ENCODE results near the gene XPO1.

XPO1 gene

DNA sequence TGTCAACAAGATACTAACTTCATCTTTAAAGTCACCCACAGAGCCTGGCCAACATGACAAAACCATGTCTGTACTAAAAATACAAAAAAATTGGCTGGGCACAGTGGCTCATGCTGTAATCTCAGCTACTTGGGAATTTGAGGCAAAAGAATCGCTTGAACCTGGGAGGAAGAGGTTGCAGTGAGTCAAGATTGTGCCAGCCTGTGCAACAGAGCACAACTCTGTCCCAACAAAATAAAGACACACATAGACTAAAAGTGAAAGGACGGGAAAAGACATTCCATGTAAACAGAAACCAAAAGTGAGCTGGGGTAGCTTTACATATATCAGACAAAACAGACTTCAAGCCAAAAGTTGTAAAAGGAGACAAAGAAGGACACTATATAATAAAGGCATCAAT is 102.1 kb downstream of the XPO1 start:
- Histone ChIP-seq H3K4me1 (peaks cover 10 to 72% (median 34%) of the 10 kb centered on the region in 10 experiments; a peak in 19 of 20 replicates), H3K36me3 (peaks cover 13 to 74% (median 46%) of the 10 kb centered on the region in 11 experiments; a peak in 19 of 22 replicates), H3K27ac (peak overlapping the region in 2 of 11 experiments; percentile 8 to 33; a peak in 4 of 22 replicates), H3K4me3 (no peak overlapping the region), H3K27me3 (no peaks in the 10 kb centered on the region), H4K20me1 (peaks cover 75 to 100% (median 96%) of the 10 kb centered on the region in 11 experiments), H3K9me3 (replicated peaks in 1 of 11) (peaks cover 5 to 66% (median 49%) of the 10 kb centered on the region in 11 experiments; a peak in 21 of 22 replicates), H3K4me2 (peak overlapping the region in 7 of 11 experiments; percentile 16 to 61 (median 27); a peak in 12 of 22 replicates), H3K9ac (no peak overlapping the region)
- TF ChIP-seq Cebpa-rat (IDR thresholded peaks at IDR 0.05): no peak

- TF ChIP-seq Cebpa-rat (IDR thresholded peaks at IDR 0.05): no peak
- Histone ChIP-seq H3K4me1 (peaks cover 7 to 65% (median 28%) of the 10 kb centered on the region in 10 experiments; a peak in 19 of 20 replicates), H3K9ac (no peak overlapping the region), H3K27me3 (no peaks in the 10 kb centered on the region), H3K4me2 (peak overlapping the region in 4 of 11 experiments; percentile 37 to 77 (median 50); a peak in 6 of 22 replicates), H3K36me3 (peaks cover 13 to 71% (median 49%) of the 10 kb centered on the region in 11 experiments; a peak in 19 of 22 replicates), H3K27ac (peak overlapping the region in 4 of 11 experiments; percentile 3 to 41 (median 11); a peak in 2 of 22 replicates), H4K20me1 (peaks cover 73 to 100% (median 96%) of the 10 kb centered on the region in 11 experiments), H3K4me3 (no peak overlapping the region), H3K9me3 (replicated peaks in 1 of 11) (peaks cover 5 to 70% (median 49%) of the 10 kb centered on the region in 11 experiments; a peak in 21 of 22 replicates)
These were observed 102.9 kb downstream of the XPO1 start for GRCh38 chr2:61435291-61435690.

DNA sequence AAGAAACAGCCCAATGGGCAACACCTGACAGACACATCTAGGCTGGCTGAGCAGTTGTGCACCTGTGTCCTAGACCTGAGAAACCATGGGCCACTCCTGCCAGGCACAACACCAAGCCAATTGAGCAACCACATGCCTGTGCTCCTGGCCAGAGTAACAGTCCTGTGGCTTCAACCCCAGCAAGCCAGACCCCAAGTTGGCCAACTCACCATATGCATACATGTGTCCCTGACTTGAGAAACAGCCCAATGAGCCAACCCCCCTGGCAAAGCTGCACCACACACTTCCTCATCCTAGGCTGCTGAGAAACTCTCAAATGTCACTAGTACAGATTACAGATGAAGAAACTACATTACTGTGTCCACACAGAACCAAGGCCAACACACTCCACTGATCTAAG is 103.8 kb downstream of the XPO1 start:
- Histone ChIP-seq H3K36me3 (peaks cover 6 to 63% (median 43%) of the 10 kb centered on the region in 11 experiments; a peak in 18 of 22 replicates), H3K9me3 (replicated peaks in 1 of 11) (peaks cover 5 to 60% (median 40%) of the 10 kb centered on the region in 11 experiments; a peak in 21 of 22 replicates), H3K27ac (peak overlapping the region in 6 of 11 experiments; percentile 20 to 67 (median 30); a peak in 9 of 22 replicates), H3K4me2 (peak overlapping the region in 9 of 11 experiments; percentile 5 to 77 (median 39); a peak in 16 of 22 replicates), H3K4me3 (no peak overlapping the region), H4K20me1 (peaks cover 71 to 100% (median 96%) of the 10 kb centered on the region in 11 experiments), H3K4me1 (peaks cover 0 to 55% (median 19%) of the 10 kb centered on the region in 10 experiments; a peak in 16 of 20 replicates), H3K9ac (no peak overlapping the region; a peak in 1 of 22 replicates), H3K27me3 (no peaks in the 10 kb centered on the region)
- TF ChIP-seq Cebpa-rat (IDR thresholded peaks at IDR 0.05): peak in 1 of 11 experiments; percentile 9; a peak in 2 of 22 replicates

- no peak overlapping the region for H3K4me3 ChIP-seq
- peak overlapping the region in 4 of 11 experiments; percentile 20 to 67 (median 44); a peak in 6 of 22 replicates for H3K27ac ChIP-seq
- H3K4me1 ChIP-seq: peaks cover 0 to 48% (median 16%) of the 10 kb centered on the region in 10 experiments; a peak in 16 of 20 replicates
- H4K20me1 ChIP-seq: peaks cover 73 to 100% (median 96%) of the 10 kb centered on the region in 11 experiments
- no peak for TF ChIP-seq Cebpa-rat (IDR thresholded peaks at IDR 0.05)
- H3K9me3 ChIP-seq (replicated peaks in 1 of 11): peaks cover 5 to 53% (median 33%) of the 10 kb centered on the region in 11 experiments; a peak in 21 of 22 replicates
- no peak overlapping the region for H3K9ac ChIP-seq
- peaks cover 4 to 56% (median 38%) of the 10 kb centered on the region in 11 experiments; a peak in 17 of 22 replicates for H3K36me3 ChIP-seq
- H3K27me3 ChIP-seq: no peaks in the 10 kb centered on the region
- H3K4me2 ChIP-seq: peak overlapping the region in 7 of 11 experiments; percentile 5 to 77 (median 39); a peak in 8 of 22 replicates
These were observed 104.5 kb downstream of the XPO1 start for GRCh38 chr2:61433606-61434005.

DNA sequence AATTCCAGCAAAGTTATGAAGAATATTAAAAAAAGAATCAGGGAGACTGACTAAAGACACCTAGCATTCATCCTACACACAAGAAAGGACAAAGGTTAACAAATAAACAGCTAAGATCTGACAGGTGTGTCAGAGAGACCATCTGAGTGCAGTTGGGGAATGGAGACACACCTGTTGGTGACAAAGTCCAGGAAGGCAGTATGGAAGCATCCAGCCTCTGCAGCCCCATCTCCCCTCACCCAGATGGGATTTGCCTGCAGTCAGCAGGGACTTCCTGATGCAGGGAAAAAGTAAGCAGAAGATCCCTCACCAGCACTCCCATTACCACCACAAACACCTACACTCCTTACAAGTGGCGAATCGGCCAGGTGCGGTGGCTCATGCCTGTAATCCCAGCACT is 105.2 kb downstream of the XPO1 start:
- H3K36me3 ChIP-seq: peaks cover 4 to 50% (median 34%) of the 10 kb centered on the region in 11 experiments; a peak in 16 of 22 replicates
- peaks cover 79 to 100% (median 96%) of the 10 kb centered on the region in 11 experiments for H4K20me1 ChIP-seq
- H3K27me3 ChIP-seq: no peaks in the 10 kb centered on the region
- H3K27ac ChIP-seq: no peak overlapping the region; a peak in 1 of 22 replicates
- H3K9ac ChIP-seq: no peak overlapping the region
- TF ChIP-seq Cebpa-rat (IDR thresholded peaks at IDR 0.05): no peak
- H3K4me3 ChIP-seq: no peak overlapping the region
- H3K9me3 ChIP-seq (replicated peaks in 1 of 11): peaks cover 5 to 47% (median 27%) of the 10 kb centered on the region in 11 experiments; a peak in 21 of 22 replicates
- no peak overlapping the region for H3K4me2 ChIP-seq
- peaks cover 0 to 43% (median 16%) of the 10 kb centered on the region in 10 experiments; a peak in 16 of 20 replicates for H3K4me1 ChIP-seq

- Histone ChIP-seq H3K36me3 (peaks cover 4 to 40% (median 33%) of the 10 kb centered on the region in 11 experiments; a peak in 15 of 22 replicates), H3K27me3 (no peaks in the 10 kb centered on the region), H3K9ac (no peak overlapping the region), H3K4me1 (peaks cover 13 to 42% (median 21%) of the 10 kb centered on the region in 10 experiments), H3K9me3 (replicated peaks in 1 of 11) (peaks cover 0 to 30% (median 12%) of the 10 kb centered on the region in 11 experiments; a peak in 14 of 22 replicates), H3K4me2 (no peak overlapping the region), H3K4me3 (no peak overlapping the region), H4K20me1 (peaks cover 88 to 100% (median 100%) of the 10 kb centered on the region in 11 experiments), H3K27ac (no peak overlapping the region)
- TF ChIP-seq Cebpa-rat (IDR thresholded peaks at IDR 0.05): no peak
These were observed 106.8 kb downstream of the XPO1 start for GRCh38 chr2:61431345-61431744.

Measured in BLaER1 treated with 17β-estradiol and CSF1 and Interleukin-3, amounts not matched to agents 10 nM and 100 nM (cell line).